Colonic mucosa (tissue), 4 donors: Measurements from ENCODE around the gene C11orf52. TPM values are rescaled to one million over a fixed set of nuclear protein-coding genes. Genes with fewer than 3 reads are reported as not detected.
A peak's percentile ranks its signal among the peaks of the same experiment; 100 is the strongest.
"Not testable (repeated sequence)": the region's sequence is repeated elsewhere in the genome, so short reads cannot be mapped to it uniquely, and the experiment has no call there.

ENCODE experiments used
- DNase-seq: peaks from one replicate; pipeline ENCODE4 v3.0.0-alpha.2; 2020
- H3K27ac ChIP-seq: fragments of 200-600 bp; one replicate; pipeline ENCODE4 v1.8.0; 2021
- H3K27me3 ChIP-seq: fragments of 200-600 bp; one replicate; pipeline ENCODE4 v1.8.0; 2021
- H3K36me3 ChIP-seq: fragments of 200-600 bp; one replicate; pipeline ENCODE4 v1.8.0; 2021
- H3K4me1 ChIP-seq: fragments of 200-600 bp; one replicate; pipeline ENCODE4 v1.8.0; 2021; ENCODE audit warnings: mild to moderate bottlenecking
- H3K4me3 ChIP-seq: fragments of 200-600 bp; one replicate; pipeline ENCODE4 v1.8.0; 2021
- H3K9ac ChIP-seq, 2 donors: one replicate each; pipeline ENCODE4 v1.7.0; 2013; ENCODE audit warnings: control low read depth in 2 of 2, low read depth in 2 of 2, low read length in 2 of 2
- H3K9me3 ChIP-seq: fragments of 200-600 bp; one replicate; pipeline ENCODE4 v1.8.0; 2021
- CTCF ChIP-seq: fragments of 200-600 bp; IDR thresholded peaks from one replicate; pipeline ENCODE4 v1.8.0; 2022; ENCODE audit warnings: antibody characterized with exemption, mild to moderate bottlenecking
- intact Hi-C: fragments of 100-400 bp; cut with DNase I; formaldehyde crosslinking; loops from one replicate; pipeline ENCODE4 v1.14.1; 2022
- total RNA-seq, 2 donors: library from RNA; stranded (reverse); fragmentation: NEBNext Ultra II Directional in 1 of 2; extraction: Animal tissue kit (Norgen Biotek cat#: 25700) in 1 of 2; gene quantifications; one replicate each; pipeline ENCODE4 v1.2.1, GENCODE V29; 2021
- donor health status: healthy.
- donor health status: DM: no; HTN: no; CAD: no.
- donor health status: DM: no; HTN: no; CAD: no.

C11orf52 gene
- total RNA-seq, 2 donors from 2014 or later = 7.3 to 8.8 TPM

- Histone ChIP-seq H3K4me3 (peak overlapping the region; percentile 52), H3K9me3 (no peaks in the 10 kb centered on the region), H3K4me1 (no peaks in the 10 kb centered on the region), H3K9ac (peak overlapping the region; percentile 72 to 86), H3K36me3 (no peaks in the 10 kb centered on the region), H3K27ac (peak overlapping the region; percentile 91), H3K27me3 (no peaks in the 10 kb centered on the region)
- no peak for TF ChIP-seq CTCF
- no peak for DNase-seq
- intact Hi-C loops = loop anchor here (5.0 kb wide), 1 partner anchor 99 kb away; no protein-coding TSS in a partner anchor
Observed at GRCh38 chr11:111878385-111878848, 40.3 kb upstream of the C11orf52 start.

GRCh38 chr11:111878849-111879636 lies 39.7 kb upstream of the C11orf52 start, which contains the start of the genes CFAP68 and FDXACB1:
CFAP68 (plus strand) TSS chr11:111879541; CDS start chr11:111879561, 20 bp downstream.
FDXACB1 (minus strand) TSS chr11:111879165; CDS start chr11:111879132, 33 bp downstream.
- Histone ChIP-seq H3K27me3 (no peaks in the 10 kb centered on the region), H3K4me1 (no peaks in the 10 kb centered on the region), H3K27ac (peak within 1 kb of the TSS; percentile 91), H3K9me3 (no peaks in the 10 kb centered on the region), H3K4me3 (peak within 1 kb of the TSS; percentile 52), H3K36me3 (no peaks in the 10 kb centered on the region), H3K9ac (peak within 1 kb of the TSS; percentile 72 to 86)
- DNase-seq = peak; percentile 98
- peak; percentile 94 for TF ChIP-seq CTCF
- intact Hi-C loops = loop anchor here (5.0 kb wide), 1 partner anchor 98 kb away; no protein-coding TSS in a partner anchor

- no peaks in the 10 kb centered on the region for H3K4me1 ChIP-seq
- peak overlapping the region; percentile 91 for H3K27ac ChIP-seq
- H3K9ac ChIP-seq = peak overlapping the region; percentile 72 to 75
- H3K4me3 ChIP-seq = peak overlapping the region; percentile 52
- no peaks in the 10 kb centered on the region for H3K9me3 ChIP-seq
- intact Hi-C loops = loop anchor here (5.0 kb wide), 1 partner anchor 98 kb away; no protein-coding TSS in a partner anchor
- H3K36me3 ChIP-seq = no peaks in the 10 kb centered on the region
- H3K27me3 ChIP-seq = no peaks in the 10 kb centered on the region
- no peak for TF ChIP-seq CTCF
- DNase-seq = no peak
Observed at GRCh38 chr11:111879637-111879960, 39.1 kb upstream of the C11orf52 start.

- H3K27ac ChIP-seq = no peak overlapping the region
- H3K9me3 ChIP-seq = no peaks in the 10 kb centered on the region
- intact Hi-C loops = loop anchor here (5.0 kb wide), 1 partner anchor 40 kb away; no protein-coding TSS in a partner anchor
- no peak for TF ChIP-seq CTCF
- H3K9ac ChIP-seq = no peak overlapping the region
- no peak for DNase-seq
- no peaks in the 10 kb centered on the region for H3K27me3 ChIP-seq
- no peaks in the 10 kb centered on the region for H3K36me3 ChIP-seq
- no peak overlapping the region for H3K4me3 ChIP-seq
- H3K4me1 ChIP-seq = no peaks in the 10 kb centered on the region
Observed at GRCh38 chr11:111882202-111882601, 36.5 kb upstream of the C11orf52 start.

- not testable (repeated sequence) for H3K4me3 ChIP-seq, H3K9me3 ChIP-seq
Observed at GRCh38 chr11:111885053-111885452, 33.7 kb upstream of the C11orf52 start.

GRCh38 chr11:111886032-111886431 lies 32.7 kb upstream of the C11orf52 start:
- no peak for DNase-seq
- H3K36me3 ChIP-seq = no peaks in the 10 kb centered on the region
- no peak overlapping the region for H3K9ac ChIP-seq
- H3K9me3 ChIP-seq = no peaks in the 10 kb centered on the region
- no peak overlapping the region for H3K27ac ChIP-seq
- H3K4me1 ChIP-seq = no peaks in the 10 kb centered on the region
- H3K4me3 ChIP-seq = no peak overlapping the region
- no peaks in the 10 kb centered on the region for H3K27me3 ChIP-seq
- TF ChIP-seq CTCF = no peak
- intact Hi-C loops = no loop called here

More at GRCh38 chr11:111885053-111885452, 33.7 kb upstream of the C11orf52 start:
- DNase-seq, H3K27me3 ChIP-seq, H3K27ac ChIP-seq, H3K9ac ChIP-seq, intact Hi-C loops, H3K36me3 ChIP-seq, H3K4me1 ChIP-seq: not testable (repeated sequence)
